NCI-H774 (cell line): ENCODE data around the gene TESK2.

Experiments
- DNase-seq: peaks from one replicate; lab custom pipeline; 2025; lab: John Stamatoyannopoulos, UW

The TESK2 gene

DNA sequence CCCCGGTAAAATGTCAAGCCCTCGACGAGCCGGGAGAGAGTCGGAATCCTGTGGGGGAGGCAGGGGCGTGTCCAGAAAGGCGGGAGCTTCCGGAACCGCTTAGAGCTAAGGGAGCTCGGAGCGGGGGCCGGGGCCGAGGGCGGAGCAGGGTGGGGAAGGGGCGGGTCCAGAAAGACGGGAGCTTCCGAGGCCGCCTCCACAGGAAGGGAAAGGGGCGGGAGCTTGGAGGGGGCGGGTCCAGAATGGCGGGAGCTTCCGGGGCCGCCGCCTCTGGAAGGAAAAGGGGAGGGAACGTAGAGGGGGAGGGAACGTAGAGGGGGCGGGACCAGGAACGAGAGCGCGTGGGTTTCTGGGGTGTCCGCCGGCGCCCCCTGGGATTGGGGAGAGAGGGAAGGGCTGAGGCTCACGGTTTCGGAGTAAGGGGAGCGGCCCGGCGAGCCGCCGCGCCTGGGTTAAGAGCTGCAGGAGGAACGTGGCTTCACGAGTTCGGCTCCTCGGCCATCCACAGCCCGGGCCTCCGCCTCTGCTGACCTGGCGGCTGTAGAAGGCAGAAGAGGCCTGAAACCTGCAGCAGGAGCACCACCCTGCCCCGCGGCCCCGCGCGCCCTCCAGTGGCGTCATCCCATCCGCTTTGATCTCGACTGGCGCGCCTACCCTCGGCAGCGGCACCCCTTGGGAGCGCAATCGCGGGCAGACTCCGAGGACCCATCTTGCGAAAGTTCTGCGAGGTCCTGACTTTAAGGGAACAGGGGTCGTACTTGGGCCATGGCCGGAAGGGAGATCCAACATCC, 187.2 kb downstream of the TESK2 start:
- peak; percentile 100 for DNase-seq

DNA sequence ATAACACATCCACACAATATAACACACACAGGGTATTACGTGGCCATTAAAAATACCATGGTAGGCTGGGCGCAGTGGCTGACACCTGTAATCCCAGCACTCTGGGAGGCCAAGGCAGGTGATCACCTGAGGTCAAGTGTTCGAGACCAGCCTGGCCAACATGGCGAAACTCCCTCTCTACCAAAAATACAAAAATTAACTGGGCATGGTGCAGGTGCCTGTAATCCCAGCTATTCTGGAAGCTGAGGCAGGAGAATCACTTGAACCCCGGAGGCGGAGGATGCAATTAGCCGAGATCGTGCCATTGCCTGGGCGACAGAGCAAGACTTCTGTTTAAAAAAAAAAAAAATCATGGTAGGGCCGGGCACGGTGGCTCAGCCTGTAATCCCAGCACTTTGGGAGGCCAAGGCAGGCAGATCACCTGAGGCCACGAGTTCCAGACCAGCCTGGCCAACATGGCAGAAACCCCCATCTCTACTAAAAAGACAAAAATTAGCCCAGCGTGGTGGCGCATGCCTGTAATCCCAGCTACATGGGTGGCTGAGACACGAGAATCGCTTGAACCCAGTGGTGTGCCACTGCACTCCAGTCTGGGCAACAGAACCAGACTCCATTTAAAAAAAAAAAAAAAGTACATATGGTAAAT, 188.3 kb downstream of the TESK2 start:
- peak; percentile 58 for DNase-seq

DNA sequence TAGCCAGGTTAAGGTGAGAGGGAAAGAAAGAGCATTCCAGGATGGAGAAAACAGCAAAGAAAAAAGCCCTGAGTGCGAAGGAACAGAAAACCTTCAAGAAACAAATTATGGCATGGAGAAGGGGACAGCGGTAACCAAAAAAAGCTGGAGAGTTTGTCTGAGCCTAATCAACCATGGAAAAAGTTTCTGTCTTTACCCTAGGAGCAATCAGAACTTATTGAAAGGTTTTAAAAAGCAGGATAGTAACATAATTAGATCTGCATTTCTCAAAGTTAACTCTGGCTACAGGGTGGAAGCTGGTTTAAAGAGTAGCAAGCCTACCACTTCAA, 190.3 kb downstream of the TESK2 start:
- no peak for DNase-seq

DNA sequence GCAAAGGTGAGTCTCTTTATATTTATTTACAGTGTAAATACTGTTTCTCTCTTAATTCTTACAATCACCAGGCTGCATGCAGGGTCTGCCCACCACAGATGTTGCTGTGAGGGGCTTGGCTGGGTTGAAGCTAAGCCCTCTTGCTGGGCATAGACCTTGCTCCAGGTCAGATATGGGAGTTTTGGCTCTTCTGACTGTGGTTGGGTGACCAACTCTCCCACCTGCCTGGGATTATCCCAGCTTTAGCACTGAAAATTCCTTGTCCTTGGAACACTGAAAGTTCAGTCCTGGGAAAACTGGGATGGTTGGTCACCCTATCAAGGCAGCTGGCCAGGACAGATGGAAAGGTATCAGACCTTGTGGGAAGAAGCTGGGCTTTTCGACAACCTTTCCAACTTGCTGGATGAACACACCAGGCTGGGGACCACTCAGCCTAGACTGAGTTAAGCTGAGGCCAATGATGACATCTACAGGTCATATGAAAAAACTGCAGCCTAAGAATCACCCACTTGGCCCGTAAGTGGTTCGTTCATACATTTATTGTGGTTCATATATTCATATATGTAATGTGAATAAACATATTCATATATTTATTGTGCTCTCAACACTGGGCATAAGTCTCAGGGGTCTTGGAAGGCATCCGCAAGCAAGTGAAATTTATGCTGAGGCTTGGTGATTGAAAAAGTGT, 190.8 kb downstream of the TESK2 start:
- peak; percentile 85 for DNase-seq

GRCh38 chr1:45299296-45299695, 191.7 kb downstream of the TESK2 start:
- DNase-seq: no peak

DNA sequence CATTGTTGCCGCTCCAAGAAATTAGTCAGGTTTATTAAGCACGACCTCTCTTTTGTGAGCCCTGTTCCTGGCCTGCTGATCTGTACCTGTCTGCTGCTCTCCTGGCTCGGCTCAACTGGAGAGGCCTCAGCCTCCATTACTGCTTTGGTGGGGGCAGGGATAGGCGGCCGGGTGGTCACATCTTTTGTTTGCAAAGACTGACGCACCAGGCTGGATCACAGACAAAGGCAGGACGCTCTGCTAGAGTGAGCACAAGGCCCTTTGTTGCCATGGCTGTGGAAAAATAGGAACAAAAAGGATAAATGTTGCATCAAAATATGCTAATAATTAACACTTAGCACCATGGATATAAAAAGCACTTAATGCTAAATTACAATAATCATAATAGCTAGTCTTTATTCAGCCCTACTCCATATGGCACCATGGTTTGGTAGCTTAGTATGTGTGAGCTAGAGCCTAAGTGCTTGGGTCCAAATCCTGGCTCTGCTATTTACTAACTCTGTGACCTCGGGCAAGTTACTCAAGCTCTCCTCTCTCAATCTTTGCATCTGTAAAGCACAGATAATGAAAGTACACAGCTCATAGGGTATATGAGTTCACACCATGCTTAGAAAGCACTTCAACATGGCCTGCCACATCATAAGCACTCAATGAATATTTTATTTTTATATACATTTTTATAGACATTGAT, 193.2 kb downstream of the TESK2 start:
- no peak for DNase-seq
